NCI-H1105 treated with DMSO at 0.1 percent for 48 hours (cell line): ENCODE results near the gene GFAP.
A peak's percentile ranks its signal among the peaks of the same experiment; 100 is the strongest.
"Not testable (repeated sequence)": the region's sequence is repeated elsewhere in the genome, so short reads cannot be mapped to it uniquely, and the experiment has no call there.

Experiments used
- DNase-seq: peaks from one replicate; lab custom pipeline; 2025; lab: John Stamatoyannopoulos, UW

GFAP gene

DNA sequence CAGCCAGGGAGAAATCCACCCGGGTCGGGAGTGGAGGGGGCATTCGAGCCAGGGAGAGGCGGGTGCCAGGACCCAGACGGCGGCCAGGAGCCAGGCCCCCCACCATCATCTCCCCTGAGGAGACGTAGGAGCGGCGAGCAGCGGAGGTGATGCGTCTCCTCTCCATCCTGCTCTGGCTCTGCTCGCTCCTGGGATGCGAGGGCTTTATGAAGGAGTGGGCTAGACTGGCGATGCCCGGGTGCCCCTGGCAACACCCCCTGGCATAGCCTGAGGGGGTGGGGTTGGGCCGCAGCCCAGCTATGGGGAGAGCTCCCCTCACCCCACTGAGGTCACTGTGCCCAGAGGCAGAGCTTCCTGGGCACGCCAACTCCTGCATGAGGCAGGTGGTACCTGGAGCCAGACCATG lies at the start of gene GFAP:
TSS of gene GFAP (minus strand) at position 180 of the 406 bp plus-strand sequence. CDS start at position 166, 14 bp downstream.
- no peak for DNase-seq

GRCh38 chr17:44961921-44962350 lies 46.6 kb upstream of the GFAP start:
- no peak for DNase-seq

DNA sequence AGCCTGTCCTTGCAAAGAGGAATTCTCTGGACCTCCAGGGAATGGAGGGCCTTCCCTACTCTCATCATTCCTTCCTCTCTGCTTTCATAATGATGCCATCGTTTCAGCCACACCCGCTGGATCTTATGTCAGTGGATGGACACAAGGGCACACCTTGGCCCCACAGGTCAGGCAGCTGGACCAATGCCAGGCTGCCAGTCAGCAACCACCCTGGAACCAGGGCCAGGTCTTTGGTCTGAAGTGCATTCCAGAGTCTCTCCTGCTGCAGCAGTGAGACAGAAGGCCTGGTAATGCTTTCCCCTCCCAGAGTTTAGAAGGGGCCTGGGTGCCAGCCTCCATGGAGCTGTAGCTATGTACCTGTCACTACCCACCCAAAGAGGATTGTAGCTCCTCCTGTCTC lies 45.4 kb upstream of the GFAP start:
- no peak for DNase-seq

DNA sequence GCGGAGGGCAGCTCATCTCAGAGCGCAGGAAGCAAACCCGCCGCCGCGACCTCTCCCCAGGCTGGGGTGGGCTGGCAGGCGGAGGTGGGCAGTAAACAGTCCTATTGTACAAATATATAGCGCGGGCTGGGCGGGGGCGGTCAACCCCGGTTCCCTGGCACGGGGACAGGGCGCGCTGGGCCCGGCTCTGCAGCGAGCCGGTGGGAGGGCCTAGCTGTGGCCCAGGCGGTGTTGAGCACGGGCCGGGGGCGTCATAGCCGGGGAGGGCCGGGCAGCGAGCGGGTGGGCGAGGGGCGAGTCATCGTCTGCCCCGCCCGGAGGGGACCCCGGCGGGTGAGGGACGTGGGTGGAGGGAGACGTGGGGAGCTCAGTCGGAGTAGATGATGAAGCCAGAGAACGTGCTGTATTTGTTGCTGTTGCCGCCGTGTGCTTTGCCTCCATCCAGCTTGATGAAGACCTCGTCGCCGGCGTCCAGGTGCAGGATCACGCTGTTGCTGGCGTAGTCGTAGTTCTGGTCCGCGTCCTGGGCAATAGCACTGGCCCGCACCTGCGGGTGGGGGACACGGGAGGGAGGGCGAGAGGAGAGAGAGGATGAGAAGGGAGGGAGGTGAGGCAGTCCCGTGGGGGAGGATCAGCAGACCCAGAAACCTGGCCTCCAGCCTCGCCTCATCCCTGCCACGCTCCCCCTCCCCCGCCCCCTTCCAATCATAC lies 44.7 kb upstream of the GFAP start:
- no peak for DNase-seq

- no peak for DNase-seq
Measured at GRCh38 chr17:44956998-44957981, 42.0 kb upstream of the GFAP start.

DNA sequence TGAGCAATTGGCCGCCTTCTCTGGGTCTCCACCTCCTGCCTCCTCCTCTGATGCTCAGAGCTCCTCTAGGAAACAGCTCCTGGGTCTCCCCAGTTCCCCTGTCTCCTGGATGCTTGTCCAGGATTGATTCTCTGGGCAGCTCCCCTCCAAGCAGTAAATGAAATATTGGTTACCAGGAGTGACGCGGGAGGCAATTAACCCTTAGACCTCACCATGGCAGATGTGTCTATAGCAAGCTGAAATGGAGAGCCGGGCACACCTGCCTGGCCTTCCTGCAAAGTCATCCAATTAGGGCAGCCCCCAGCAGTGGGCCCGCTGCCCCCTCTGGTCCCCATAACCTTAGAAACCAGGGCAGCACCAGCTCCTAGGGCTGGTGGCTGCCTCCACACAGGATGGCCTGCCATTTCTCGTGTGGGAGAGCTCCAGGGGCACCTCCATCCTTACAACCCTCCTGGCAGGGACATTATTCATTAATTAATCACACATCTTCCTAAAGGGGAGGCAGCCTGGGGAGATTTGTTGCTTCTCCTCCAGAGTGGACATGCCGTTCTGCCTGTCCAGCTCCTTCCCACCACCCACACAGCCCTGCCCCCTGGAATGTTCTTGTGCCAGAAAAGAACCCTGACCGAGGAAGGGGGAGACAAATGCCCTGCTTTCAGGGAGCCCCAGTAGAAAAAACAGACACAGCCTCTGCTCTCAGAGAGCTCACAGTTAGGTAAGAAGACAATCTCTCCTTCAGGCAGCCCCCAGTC lies 40.5 kb upstream of the GFAP start:
- no peak for DNase-seq

DNA sequence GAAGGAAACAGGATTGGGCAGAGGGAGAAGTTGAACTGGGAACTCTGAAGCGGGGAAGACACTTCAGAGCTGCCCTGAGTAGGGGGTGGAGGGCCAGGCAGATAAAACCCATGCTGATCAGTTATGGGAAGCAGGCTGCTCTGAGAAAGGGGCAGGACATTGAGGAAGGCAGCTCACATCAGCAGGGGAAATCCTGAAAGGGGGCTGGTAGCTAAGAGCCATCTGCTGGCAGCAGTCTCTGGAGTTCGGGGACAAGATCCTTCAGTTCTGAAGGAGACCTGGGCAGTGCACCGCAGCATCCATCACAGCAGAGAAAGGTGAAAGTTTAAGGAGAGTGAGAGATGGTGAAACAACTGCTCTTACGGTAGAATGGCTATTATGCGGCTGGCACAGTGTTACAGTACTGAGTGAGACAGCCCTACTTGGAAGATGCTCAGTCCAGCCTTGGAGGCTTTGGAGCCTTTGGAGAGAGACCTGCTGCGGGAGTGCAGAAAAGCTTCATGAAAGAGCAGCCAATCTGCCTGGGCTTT lies 37.7 kb upstream of the GFAP start:
- no peak for DNase-seq

DNA sequence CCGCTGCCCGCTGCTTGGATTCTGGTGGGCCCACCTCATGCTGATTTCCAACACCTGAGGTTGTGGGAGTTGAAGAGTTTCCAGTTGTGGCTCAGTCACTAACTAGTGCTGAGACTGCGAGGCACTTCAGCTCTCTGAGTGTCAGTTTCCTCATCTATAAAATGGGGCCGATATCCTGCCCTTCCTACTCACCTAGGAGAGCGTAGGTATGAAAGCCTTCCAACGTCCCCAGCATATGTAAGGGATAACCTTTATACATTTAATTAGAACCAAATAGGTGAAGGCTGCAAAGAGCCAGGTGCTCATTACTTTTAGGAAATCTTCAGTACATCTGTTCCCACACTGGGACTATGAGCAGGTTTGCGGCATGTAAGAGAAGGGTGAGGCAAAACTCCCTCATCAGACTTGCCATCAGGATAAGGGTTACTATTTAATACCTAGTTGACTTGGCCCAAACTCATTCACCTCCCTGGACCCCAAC lies 33.1 kb upstream of the GFAP start:
- DNase-seq: no peak

DNA sequence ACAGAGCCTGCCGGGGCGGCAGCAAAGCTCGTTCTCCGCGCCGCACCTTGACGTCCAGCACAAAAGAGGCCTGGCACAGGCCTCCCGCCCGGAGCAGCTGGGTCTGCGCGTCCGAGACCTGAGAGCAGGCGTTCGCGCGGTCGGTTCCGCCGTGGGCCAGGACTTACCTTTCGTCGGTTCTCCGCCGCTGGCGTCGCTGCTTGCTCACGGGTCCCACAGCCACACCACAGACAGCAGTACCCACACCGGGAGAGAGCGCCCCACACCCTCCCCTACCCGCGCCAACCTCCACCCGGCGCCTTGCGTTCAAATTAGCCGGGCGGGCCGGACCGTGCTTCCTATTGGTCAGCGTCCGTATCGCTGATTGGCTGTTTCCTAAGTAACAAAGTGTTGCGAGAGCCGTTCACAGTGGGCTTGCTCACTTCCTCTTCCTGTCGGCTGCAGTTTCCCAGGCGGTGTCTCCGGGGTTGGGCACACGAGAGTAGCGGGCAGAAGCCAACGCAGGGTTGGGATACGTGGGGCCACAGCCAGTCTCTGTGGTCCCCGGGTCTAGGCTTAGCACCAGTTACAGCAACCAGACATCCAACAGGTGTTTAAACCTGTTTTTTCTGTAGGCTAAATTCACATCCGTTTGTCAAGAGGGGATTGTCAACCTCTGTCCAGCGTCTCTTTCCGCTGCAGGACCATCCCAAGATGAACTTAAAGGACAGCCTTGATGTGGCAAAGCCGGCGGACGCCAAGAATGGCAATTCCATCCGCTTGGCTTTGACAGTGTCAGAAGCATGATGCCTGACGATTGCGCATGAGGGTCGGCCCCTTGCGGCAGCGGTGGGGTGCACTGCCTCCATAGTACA lies 32.4 kb upstream of the GFAP start, which contains the start of gene KIF18B:
TSS of gene KIF18B (minus strand) at position 313 of the 854 bp plus-strand sequence. CDS start 11,429 bp downstream, outside the sequence.
- DNase-seq: peak; percentile 94

DNA sequence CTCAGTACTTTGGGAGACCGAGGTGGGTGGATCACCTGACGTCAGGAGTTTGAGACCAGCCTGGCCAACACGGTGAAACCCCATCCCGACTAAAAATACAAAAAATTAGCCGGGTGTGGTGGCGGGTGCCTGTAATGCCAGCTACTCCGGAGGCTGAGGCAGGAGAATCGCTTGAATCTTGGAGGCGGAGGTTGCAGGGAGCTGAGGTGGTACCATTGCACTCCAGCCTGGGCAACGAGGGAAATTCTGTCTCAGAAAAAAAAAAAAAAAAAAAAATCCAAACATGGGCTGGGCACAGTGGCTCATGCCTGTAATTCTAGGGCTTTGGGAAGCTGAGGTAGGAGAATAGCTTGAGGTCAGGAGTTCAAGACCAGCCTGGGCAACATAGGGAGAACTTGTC lies 30.4 kb upstream of the GFAP start:
- DNase-seq: not testable (repeated sequence)

GRCh38 chr17:44942456-44942855 lies 27.2 kb upstream of the GFAP start:
- DNase-seq: no peak

DNA sequence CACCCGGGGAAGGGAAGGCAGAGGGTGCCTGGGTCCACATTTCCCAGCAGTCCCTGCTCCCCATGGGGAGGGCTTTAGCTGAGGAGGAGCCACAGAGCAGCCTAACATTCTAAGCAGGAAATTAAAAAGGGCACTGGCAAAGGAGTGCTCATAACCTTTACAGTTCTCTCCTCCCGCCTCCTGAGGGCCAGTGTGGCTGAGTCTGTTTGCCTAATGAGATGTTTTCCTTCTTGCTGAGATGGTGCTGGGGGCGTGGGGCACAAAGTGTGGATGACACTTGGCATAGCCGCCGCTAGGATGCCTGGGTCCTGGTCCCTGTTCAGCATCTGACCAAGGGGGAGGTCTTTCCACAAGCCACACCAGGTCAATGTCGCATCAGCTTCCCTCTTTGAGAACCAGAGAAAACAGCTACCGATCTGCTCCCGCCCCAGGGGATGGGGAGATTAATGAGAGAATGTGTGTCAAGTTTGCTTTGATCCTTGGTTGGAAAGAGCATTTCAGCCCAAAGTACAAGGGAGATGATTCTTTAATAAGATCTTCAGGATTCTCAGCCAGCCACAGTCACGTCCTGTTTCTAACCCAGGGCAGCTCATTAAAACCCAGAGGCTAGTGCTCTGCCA lies 26.5 kb upstream of the GFAP start:
- DNase-seq: no peak

DNA sequence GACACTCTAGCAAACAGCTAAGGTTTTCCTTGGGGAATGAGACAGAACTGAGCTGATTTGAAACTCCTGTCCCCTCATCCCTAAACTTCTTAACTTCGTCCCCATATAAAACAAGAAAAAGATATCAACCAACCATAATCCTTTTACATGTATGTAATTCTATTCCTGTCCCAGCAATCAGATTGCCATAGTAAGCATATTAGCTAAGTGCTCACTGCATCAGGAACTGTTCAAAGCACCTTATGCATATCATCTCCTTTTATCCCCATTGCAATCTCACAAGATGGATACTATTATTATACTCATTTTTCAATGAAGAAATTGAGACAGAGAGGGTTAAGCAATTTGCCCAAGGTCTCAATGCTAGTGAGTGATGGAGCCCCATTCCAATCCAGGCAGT lies 25.5 kb upstream of the GFAP start:
- no peak for DNase-seq

- DNase-seq: no peak
Measured at GRCh38 chr17:44940317-44940716, 25.0 kb upstream of the GFAP start.

- no peak for DNase-seq
Measured at GRCh38 chr17:44935116-44935515, 19.8 kb upstream of the GFAP start.

DNA sequence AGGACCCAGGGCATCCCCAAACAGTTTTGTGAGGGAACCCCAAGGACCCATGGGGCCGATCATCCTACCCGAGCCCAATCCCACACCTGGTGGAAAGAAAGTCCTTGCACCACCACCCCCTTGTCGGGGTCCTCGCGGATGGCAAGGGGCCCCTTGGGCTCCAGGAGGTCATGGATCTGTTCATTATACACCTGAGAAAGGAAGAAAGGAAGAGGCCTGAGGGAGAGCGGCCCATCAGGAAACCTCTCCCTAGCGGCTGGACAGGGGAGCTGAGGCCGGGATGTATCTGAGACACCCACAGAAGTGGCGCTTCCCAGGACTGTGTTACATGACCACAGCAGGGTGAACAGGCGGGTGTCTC lies 19.4 kb upstream of the GFAP start:
- DNase-seq: no peak

DNA sequence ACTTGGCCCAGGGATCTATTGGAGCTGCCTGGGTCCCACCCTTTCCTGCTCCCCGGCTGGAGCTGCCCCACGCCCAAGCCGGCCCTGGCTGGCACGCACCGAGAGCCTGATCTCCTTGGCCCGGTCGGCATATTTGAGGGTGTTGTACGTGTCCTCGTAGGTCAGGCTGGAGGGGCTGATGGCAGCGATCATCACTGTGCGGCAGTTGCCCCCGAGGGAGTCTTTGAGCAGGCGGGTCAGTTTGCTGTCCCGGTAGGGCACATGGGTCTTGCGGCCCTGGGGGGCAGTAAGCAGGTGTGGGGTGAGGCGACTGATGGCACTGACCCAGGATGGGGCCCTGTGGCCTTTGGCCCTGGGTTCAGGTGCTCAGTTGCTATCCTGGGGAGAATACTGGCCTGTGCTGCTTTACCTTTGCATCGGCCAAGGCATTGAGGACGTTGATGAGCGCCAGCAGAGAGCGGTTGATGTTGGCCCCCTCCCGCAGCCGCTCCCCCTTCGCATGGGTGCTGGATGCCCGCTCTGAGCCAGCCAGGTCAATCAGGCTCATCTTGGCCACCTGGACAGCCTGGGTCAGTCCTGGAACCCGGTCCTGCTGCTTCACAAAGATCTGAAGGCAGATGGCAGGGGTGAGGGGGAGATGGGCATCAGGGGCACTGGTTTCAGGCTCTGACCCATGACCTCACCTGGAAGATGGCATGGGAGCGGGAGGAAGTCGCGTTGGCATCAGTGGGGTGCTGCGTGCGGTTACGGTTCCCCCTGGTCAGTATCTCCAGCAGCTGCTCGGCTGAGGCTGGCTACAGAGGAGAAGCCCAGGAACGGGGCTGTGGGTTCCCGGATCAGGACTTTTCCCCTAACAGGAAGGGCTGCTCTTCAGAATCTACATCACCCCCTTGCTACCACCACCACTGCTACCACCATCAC lies 18.8 kb upstream of the GFAP start:
- no peak for DNase-seq

DNA sequence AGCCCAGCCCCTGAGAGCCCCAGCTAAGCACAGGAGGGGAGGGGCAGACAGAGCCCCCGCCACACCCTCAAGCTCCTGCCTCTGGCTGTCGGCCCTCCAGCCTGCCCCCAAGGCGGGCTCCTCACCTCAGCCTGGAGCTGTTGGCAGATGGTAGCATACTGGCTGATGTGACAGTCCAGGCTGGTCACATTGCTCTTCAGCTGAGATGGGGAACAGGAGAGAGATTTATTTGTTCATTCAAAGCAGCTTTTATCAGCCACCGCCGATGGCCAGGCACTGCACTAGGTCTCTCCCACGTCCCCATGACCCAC lies 17.4 kb upstream of the GFAP start:
- DNase-seq: no peak

DNA sequence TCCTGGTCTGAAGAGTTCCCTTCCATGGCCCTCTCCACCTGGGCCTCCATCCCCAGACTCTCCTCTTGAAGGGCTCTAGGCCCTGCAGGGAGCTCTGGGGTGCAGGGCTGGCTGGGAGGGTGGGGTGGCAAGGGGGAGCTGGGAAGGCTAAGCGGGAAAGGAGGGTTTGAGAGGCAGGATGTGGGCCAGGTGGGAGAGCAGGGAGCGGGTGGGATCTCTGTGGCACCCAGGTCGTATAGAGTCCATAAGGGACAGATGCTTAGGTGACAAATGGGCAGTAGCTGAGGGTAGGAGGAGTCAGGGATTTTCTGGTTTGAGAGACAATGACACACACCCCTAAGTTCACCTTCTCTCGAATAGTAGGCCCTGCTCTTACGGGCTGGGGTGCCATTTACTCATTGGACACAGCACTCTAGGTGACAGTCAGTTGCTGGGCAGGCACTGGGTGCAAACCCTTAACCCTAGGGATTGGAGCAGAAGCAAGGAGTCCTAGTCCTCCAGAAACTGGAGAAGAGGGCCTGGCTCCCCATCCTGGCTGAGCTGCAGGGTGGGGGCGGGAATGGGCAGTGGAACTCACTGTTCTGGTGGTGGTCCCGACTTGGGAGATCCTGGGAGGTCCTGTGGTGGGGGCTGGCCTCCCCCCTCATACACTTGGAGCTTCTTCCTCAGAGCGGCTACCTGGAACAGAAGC lies 16.9 kb upstream of the GFAP start:
- no peak for DNase-seq
